Measurements from ENCODE around the gene SCGB1D2.

Gene SCGB1D2

DNA sequence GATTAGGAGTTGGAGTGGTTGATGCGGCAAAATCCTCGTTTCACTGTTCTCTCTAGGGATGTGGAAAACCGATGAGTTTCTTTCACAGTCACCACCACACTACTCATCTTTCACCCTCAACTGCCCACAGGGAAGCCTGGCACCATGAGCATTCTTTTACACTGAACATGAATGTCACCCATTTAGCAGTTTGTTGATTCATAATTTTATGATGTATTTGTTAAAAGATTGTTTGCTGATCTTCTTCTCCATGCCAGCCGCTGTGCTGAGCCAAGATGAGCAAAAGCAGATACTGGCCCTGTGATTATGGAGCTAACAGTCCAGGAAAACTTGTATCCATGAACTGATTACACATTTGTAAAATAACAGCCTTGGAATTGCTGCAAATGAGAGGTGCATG lies 3.9 kb upstream of the SCGB1D2 start:
- TF ChIP-seq, protein P1, sequence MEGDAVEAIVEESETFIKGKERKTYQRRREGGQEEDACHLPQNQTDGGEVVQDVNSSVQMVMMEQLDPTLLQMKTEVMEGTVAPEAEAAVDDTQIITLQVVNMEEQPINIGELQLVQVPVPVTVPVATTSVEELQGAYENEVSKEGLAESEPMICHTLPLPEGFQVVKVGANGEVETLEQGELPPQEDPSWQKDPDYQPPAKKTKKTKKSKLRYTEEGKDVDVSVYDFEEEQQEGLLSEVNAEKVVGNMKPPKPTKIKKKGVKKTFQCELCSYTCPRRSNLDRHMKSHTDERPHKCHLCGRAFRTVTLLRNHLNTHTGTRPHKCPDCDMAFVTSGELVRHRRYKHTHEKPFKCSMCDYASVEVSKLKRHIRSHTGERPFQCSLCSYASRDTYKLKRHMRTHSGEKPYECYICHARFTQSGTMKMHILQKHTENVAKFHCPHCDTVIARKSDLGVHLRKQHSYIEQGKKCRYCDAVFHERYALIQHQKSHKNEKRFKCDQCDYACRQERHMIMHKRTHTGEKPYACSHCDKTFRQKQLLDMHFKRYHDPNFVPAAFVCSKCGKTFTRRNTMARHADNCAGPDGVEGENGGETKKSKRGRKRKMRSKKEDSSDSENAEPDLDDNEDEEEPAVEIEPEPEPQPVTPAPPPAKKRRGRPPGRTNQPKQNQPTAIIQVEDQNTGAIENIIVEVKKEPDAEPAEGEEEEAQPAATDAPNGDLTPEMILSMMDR (IDR thresholded peaks at IDR 0.05; ENCODE audit: low read depth, low read length): no peak

DNA sequence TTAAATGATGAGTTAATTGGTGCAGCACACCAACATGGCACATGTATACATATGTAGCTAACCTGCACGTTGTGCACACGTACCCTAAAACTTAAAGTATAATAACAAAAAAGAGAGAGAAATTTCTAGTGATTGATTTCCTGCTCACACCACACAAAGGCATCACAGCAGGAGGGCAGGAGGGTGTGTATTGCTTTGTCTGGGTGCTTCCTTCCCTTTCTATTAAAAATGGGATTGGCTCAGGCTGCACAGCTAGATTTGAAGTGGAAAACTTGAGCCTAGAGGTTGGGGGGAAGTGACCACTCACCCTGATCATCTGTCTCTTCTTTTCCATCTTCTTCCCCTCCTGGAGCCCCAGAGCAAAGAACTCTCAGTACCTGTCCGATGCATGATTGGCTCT lies 944 bp upstream of the SCGB1D2 start:
- TF ChIP-seq, protein P1 (IDR thresholded peaks at IDR 0.05; ENCODE audit: low read depth, low read length): no peak
- no peak for DNase-seq (ENCODE audit: extremely low read depth, low read depth)

More for the DNA sequence above, 3.9 kb upstream of the SCGB1D2 start:
- no peak for DNase-seq (ENCODE audit: extremely low read depth, low read depth)

DNA sequence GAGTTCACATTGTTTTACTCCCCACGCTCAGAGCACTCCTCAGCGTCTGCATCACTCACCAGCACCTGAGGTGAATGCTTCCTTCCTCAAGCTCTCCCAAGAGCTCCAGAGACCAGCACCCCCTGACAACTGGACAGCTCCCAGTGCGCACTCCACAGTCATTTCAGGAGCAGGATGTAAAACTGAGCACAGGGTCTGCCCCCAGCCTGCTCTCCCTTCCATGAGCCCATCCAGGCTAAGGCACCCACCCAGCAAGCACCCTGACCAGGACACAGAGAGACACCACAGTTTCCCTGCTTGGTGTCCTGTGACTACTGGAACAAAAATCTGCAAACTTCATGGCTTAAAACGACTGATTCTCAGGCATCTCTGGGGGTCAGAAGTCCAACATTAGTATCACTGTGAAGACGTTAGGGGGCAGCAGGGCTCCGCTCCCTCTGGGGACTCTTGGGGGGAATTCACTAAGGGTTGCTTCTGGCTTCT lies 3.3 kb downstream of the SCGB1D2 start:
- DNase-seq (ENCODE audit: extremely low read depth, low read depth): no peak
- TF ChIP-seq, protein P1 (IDR thresholded peaks at IDR 0.05; ENCODE audit: low read depth, low read length): no peak; the same call in 1 of the 2 replicates

DNA sequence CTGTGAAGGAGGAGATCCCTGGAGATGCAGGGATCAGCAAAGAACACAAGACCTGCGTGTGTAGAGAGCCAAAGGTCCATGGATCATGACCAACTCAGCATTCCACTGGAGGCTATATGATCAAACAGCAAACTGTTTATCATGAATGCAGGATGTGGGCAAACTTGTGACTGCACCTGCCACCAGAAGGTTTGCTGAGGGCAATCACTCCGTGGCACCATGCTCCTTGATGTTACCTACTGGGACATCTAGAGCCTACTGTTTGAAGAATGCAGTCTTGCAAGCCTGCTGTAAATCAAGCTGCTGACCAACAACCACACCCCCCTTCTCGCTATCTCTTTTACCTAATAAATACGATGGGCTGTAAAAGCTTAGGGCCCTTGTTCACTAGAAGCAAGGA lies 9.7 kb downstream of the SCGB1D2 start:
- TF ChIP-seq, protein P1 (IDR thresholded peaks at IDR 0.05; ENCODE audit: low read depth, low read length): no peak
- DNase-seq (ENCODE audit: extremely low read depth, low read depth): no peak

DNA sequence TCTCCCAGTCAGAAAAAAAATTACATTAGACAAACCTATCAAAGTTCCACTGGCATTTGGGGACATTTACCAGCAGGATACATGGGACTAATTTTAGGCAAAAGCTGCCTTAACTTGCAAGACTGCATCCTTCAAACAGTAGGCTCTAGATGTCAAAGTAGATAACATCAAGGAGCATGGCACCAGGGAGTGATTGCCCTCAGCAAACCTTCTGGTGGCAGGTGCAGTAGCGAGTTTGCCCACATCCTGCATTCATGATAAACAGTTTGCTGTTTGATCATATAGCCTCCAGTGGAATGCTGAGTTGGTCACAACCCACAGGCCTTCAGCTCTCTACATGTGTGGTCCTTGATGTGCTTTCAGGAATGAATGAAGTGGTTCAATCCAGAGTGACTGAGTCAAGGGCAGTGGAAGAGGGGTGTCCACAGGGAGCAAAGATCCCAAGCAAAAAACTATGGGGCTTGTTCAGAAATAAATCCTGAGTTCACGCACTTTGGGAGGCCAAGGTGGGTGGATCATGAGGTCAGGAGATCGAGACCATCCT lies 12.0 kb downstream of the SCGB1D2 start:
- TF ChIP-seq, protein P1 (IDR thresholded peaks at IDR 0.05; ENCODE audit: low read depth, low read length): no peak
- no peak for DNase-seq (ENCODE audit: extremely low read depth, low read depth)

DNA sequence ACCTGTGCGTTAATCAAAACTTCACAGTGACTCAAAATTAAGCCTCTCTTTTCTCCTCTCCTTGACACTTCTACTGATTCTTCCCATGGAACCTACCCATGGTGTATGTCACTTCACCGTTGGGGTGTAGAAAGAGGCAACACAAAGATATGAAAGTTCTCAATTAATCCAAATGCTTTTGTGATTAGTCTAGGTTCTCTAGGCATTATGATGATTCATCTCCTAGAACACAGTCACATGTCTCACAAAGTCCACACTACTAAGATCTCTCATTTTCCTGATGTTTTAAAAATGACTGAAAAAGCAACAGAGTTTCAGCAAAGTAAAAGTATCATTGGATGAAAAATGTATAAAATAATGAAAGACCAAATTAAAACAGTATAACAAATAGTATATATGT lies 14.2 kb downstream of the SCGB1D2 start:
- no peak for DNase-seq (ENCODE audit: extremely low read depth, low read depth)
- TF ChIP-seq, protein P1 (IDR thresholded peaks at IDR 0.05; ENCODE audit: low read depth, low read length): no peak

DNA sequence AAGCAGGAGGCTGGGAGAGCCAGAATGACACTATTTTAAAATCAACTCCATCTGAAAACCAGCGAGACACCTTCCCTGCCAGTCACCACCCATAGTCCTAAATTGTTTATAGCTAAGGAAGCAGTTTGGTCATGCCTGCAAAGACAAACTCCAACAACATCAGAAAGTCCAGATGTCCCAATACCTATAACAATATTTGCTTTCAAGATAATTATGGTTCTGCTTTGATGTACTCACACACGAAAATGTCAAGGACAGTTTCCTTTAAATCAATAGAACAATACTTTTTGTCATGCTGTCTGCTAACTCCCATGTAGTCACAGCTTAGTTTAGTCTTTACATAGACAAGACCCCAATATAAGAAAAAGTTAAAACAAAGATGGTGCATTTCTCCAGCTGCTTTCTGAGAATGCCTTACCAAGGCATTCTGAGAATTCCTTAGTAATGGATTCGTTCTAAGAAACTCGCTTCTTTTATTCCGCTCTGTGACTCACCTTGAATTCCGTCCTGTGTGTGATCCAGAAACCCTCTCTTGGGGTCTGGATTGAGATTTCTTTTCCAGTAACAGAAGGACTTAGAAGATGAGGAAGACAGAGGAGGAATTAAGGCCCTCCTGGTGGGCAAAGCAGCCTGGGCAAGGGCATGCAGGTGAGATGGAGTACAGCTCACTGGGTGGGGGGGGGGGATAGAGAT lies 18.4 kb downstream of the SCGB1D2 start:
- TF ChIP-seq, protein P1 (IDR thresholded peaks at IDR 0.05; ENCODE audit: low read depth, low read length): no peak
- DNase-seq (ENCODE audit: extremely low read depth, low read depth): no peak
